ENCODE results near the gene IL7R.

DNA sequence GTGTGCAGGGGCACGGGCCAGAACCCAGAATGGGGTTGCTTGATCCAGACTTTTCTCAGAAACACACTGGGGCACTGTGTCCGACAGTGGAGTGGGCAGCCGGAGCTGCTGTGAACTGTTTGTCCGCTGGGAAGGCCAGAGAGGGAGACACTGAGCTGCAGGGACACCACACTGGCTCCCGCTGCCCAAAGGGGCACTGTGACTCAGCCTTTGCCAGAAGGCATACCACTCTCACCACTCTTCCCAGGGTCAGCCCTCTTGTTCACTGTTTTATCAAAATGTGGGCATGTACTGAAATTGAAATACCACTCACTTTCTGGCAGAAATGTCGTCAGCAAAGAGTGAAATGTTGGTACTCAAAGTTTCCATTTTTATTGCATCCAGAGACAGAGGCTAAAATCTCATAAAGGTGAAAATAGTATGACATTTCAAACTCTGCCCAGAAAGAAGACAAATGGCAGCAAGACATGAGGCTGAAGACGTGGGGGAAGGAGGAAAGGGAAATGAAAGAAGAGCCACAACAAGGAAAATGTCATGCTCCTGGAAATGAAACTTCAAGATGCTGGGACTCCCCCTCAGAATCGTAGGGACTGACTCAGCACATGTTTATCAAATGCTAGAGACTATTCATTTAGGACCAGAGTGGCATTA lies 4.5 kb upstream of the IL7R start:
- TF ChIP-seq, protein P1, sequence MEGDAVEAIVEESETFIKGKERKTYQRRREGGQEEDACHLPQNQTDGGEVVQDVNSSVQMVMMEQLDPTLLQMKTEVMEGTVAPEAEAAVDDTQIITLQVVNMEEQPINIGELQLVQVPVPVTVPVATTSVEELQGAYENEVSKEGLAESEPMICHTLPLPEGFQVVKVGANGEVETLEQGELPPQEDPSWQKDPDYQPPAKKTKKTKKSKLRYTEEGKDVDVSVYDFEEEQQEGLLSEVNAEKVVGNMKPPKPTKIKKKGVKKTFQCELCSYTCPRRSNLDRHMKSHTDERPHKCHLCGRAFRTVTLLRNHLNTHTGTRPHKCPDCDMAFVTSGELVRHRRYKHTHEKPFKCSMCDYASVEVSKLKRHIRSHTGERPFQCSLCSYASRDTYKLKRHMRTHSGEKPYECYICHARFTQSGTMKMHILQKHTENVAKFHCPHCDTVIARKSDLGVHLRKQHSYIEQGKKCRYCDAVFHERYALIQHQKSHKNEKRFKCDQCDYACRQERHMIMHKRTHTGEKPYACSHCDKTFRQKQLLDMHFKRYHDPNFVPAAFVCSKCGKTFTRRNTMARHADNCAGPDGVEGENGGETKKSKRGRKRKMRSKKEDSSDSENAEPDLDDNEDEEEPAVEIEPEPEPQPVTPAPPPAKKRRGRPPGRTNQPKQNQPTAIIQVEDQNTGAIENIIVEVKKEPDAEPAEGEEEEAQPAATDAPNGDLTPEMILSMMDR (IDR thresholded peaks at IDR 0.05; ENCODE audit: extremely low read depth in 1 of 2, insufficient read depth in 1 of 2, low read depth in 1 of 2, low read length in 2 of 2): no peak
- TF ChIP-seq EZH2 (IDR thresholded peaks at IDR 0.05; ENCODE audit: borderline replicate concordance, low read depth, low read length, severe bottlenecking) (no peak), MYC (IDR thresholded peaks at IDR 0.05; ENCODE audit: low read depth, low read length) (no peak), POLR2A (IDR thresholded peaks at IDR 0.05; ENCODE audit: low read depth, low read length) (no peak), FOS (IDR thresholded peaks at IDR 0.05; ENCODE audit: borderline replicate concordance, insufficient read depth, low read length) (no peak), POLR2AphosphoS5 (IDR thresholded peaks at IDR 0.05; ENCODE audit: insufficient read depth, low read depth, low read length) (no peak), JUN (IDR thresholded peaks at IDR 0.05; ENCODE audit: borderline replicate concordance, insufficient read depth, insufficient read length, low read depth) (no peak), GATA2 (IDR thresholded peaks at IDR 0.05; ENCODE audit: insufficient read depth, insufficient read length, low read depth, low read length) (no peak)
- TF ChIP-seq, protein P2, sequence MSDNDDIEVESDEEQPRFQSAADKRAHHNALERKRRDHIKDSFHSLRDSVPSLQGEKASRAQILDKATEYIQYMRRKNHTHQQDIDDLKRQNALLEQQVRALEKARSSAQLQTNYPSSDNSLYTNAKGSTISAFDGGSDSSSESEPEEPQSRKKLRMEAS (IDR thresholded peaks at IDR 0.05; ENCODE audit: insufficient read depth, insufficient read length): no peak

Data from endothelial cell of umbilical vein (primary cell).